Spleen (tissue), 11 donors: ENCODE data around the gene RAB11FIP5. TPM values are rescaled to one million over a fixed set of nuclear protein-coding genes. Genes with fewer than 3 reads are reported as not detected.
A peak's percentile ranks its signal among the peaks of the same experiment; 100 is the strongest.

Experiments used
- DNase-seq: peaks from one replicate; pipeline ENCODE4 v3.0.0-alpha.2; 2020
- H3K27ac ChIP-seq, 8 donors: fragments of 200-600 bp; sonication (generic) in 7 of 8; 1 replicate in 4 of 8; 2 replicates in 4 of 8; pipeline versions ENCODE4 v1.5.0 to v1.8.0; 2016 to 2021; ENCODE audit warnings: inconsistent platforms in 4 of 8, mild to moderate bottlenecking in 4 of 8, moderate library complexity in 1 of 8
- H3K27me3 ChIP-seq, 7 donors: fragments of 200-600 bp; sonication (generic) in 6 of 7; replicated peaks in 1 of 7; 1 replicate in 4 of 7; 2 replicates in 3 of 7; pipeline versions ENCODE4 v1.5.0 to v1.8.0; 2016 to 2021; ENCODE audit warnings: inconsistent platforms in 3 of 7, mild to moderate bottlenecking in 1 of 7
- H3K36me3 ChIP-seq, 6 donors: fragments of 200-600 bp; sonication (generic) in 5 of 6; 1 replicate in 4 of 6; 2 replicates in 2 of 6; pipeline versions ENCODE4 v1.5.0 to v1.8.0; 2016 to 2021; ENCODE audit warnings: inconsistent platforms in 2 of 6
- H3K4me1 ChIP-seq, 6 donors: fragments of 200-600 bp; sonication (generic) in 5 of 6; 1 replicate in 3 of 6; 2 replicates in 3 of 6; pipeline versions ENCODE4 v1.5.0 to v1.8.0; 2016 to 2021; ENCODE audit warnings: inconsistent platforms in 3 of 6
- H3K4me3 ChIP-seq, 8 donors: fragments of 200-600 bp; sonication (generic) in 7 of 8; 1 replicate in 4 of 8; 2 replicates in 4 of 8; pipeline versions ENCODE4 v1.5.0 to v1.8.0; 2016 to 2021; ENCODE audit warnings: inconsistent platforms in 4 of 8, mild to moderate bottlenecking in 4 of 8, moderate library complexity in 2 of 8
- H3K9me3 ChIP-seq, 8 donors: fragments of 200-600 bp; sonication (generic) in 7 of 8; 1 replicate in 4 of 8; 2 replicates in 4 of 8; pipeline versions ENCODE4 v1.5.0 to v1.8.0; 2016 to 2021; ENCODE audit warnings: inconsistent platforms in 4 of 8
- POLR2A ChIP-seq, 3 donors: fragments of 450-650 bp; IDR thresholded peaks; one replicate each; pipeline ENCODE4 v1.5.1; 2017; ENCODE audit warnings: antibody characterized with exemption in 3 of 3, mild to moderate bottlenecking in 1 of 3
- POLR2AphosphoS5 ChIP-seq, 3 donors: sonication (generic); formaldehyde crosslinking; IDR thresholded peaks; one replicate each; pipeline ENCODE4 v1.5.1; 2017; ENCODE audit warnings: antibody characterized with exemption in 3 of 3
- WGBS, 5 donors: extraction: QIAGEN DNeasy Blood & Tissue Kit in 3 of 5; methylation state at CpG; one replicate each; pipeline versions ENCODE4 v1.1.5 to v1.1.7; 2013 to 2018; 5-methylcytosine and 5-hydroxymethylcytosine counted together
- intact Hi-C: fragments of 100-400 bp; cut with DNase I; formaldehyde crosslinking; loops from one replicate; pipeline ENCODE4 v1.15.0; 2023; ENCODE audit warnings: low total_unique reads
- polyA plus RNA-seq, 3 donors: library from polyadenylated mRNA; stranded (reverse); fragments of 200-250 nt; gene quantifications; one replicate each; pipeline ENCODE4 v1.2.1, GENCODE V29; 2013
- total RNA-seq, 7 donors: library from RNA; depleted of rRNA in 3 of 7; stranded (reverse); fragments of >200 nt in 3 of 7; fragmentation: NEBNext Ultra II Directional in 4 of 7; extraction: Animal tissue kit (Norgen Biotek cat#: 25700) in 4 of 7; gene quantifications; one replicate each; pipeline versions ENCODE4 v1.1.0 to v1.2.1, GENCODE V29; 2016 to 2021
- TF ChIP-seq, protein P1 (sequence below), 11 experiments: fragments of 200-600 bp in 7 of 11; fragments of 450-650 bp in 4 of 11; sonication (generic) in 4 of 11; IDR thresholded peaks in 8 of 11; conservative IDR thresholded peaks in 3 of 11; 1 replicate in 7 of 11; 2 replicates in 4 of 11; pipeline versions ENCODE4 v1.4.0 to v1.8.0; 2016 to 2021; ENCODE audit warnings: antibody characterized with exemption in 11 of 11, inconsistent platforms in 4 of 11, mild to moderate bottlenecking in 1 of 11
- donor health status: healthy with polysubstance abuse.
- donor health status: DM: no; HTN: no; CAD: no; lungs with moderate emphysema.
- donor health status: DM: no; HTN: no; CAD: no.
- donor health status: Bipolar disorder and iron deficiency.
- donor health status: healthy.
- donor health status: DM: no; HTN: no; CAD: no.
- donor health status: DM: yes; HTN: yes; CAD: no.

The RAB11FIP5 gene
- total and polyA plus RNA-seq, 10 donors, result 9.5 to 127 (median 71.5) TPM

DNA sequence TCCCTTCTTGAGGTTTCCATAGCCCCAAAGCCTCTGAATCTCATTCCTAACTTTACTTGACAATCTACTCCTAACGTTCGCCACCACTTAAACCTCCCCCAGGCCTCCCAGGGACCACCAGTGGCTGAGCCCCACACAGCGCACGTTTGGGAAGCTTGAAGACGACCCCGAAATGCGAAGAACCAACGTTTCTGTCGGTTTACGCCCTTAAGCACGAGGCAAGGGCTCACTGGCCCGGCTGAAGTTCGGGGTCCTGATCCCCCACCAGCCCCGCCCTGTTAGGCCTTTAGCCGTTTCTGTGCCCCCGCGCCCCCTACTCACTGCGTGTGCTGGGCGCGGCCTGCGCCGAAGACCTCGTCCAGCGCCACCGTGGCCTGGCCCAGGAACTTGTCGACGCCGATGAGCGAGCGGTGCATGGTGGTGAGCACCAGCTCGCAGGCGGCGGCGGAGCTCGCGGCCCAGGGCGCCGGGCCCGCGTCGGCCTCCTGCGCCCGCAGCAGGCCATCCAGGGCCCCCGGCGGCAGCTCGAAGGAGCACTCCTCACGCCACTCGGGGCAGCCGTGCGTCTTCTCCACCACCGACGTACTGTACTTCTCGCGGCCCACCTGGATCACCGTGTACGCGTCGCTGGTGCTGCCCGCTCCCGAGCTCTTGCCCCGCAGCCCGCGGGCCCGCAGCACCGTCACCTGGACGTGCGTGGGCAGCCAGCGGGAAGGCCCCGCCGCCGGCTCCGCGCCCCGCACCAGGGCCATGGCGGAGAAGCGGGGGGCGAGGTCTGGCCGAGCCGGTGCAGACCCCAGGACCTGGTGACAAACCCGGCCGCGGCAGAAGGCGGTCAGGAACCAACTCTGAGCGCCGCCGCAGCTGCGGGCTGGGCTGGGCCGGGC, 479 bp downstream of the RAB11FIP5 start:
- Histone ChIP-seq H3K27ac (peak overlapping the region; percentile 67 to 90 (median 86)), H3K36me3 (no peaks in the 10 kb centered on the region), H3K27me3 (peaks cover 0 to 32% (median 0%) of the 10 kb centered on the region in 7 donors), H3K4me3 (peak overlapping the region; percentile 62 to 96 (median 75)), H3K9me3 (no peaks in the 10 kb centered on the region), H3K4me1 (peaks cover 3 to 61% (median 35%) of the 10 kb centered on the region in 6 donors)
- intact Hi-C loops, result no loop called here
- DNase-seq, result peak; percentile 85
- 3 to 12% (median 3%) methylated on average over 15 to 88 of the region's 88 CpGs for WGBS, 5 donors
- TF ChIP-seq POLR2AphosphoS5 (IDR thresholded peaks at IDR 0.05) (no peak), POLR2A (IDR thresholded peaks at IDR 0.05) (no peak)
- TF ChIP-seq, protein P1, sequence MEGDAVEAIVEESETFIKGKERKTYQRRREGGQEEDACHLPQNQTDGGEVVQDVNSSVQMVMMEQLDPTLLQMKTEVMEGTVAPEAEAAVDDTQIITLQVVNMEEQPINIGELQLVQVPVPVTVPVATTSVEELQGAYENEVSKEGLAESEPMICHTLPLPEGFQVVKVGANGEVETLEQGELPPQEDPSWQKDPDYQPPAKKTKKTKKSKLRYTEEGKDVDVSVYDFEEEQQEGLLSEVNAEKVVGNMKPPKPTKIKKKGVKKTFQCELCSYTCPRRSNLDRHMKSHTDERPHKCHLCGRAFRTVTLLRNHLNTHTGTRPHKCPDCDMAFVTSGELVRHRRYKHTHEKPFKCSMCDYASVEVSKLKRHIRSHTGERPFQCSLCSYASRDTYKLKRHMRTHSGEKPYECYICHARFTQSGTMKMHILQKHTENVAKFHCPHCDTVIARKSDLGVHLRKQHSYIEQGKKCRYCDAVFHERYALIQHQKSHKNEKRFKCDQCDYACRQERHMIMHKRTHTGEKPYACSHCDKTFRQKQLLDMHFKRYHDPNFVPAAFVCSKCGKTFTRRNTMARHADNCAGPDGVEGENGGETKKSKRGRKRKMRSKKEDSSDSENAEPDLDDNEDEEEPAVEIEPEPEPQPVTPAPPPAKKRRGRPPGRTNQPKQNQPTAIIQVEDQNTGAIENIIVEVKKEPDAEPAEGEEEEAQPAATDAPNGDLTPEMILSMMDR (IDR thresholded peaks at IDR 0.05 in 8 of 11, conservative IDR thresholded peaks at IDR 0.05 in 3 of 11), result no peak

DNA sequence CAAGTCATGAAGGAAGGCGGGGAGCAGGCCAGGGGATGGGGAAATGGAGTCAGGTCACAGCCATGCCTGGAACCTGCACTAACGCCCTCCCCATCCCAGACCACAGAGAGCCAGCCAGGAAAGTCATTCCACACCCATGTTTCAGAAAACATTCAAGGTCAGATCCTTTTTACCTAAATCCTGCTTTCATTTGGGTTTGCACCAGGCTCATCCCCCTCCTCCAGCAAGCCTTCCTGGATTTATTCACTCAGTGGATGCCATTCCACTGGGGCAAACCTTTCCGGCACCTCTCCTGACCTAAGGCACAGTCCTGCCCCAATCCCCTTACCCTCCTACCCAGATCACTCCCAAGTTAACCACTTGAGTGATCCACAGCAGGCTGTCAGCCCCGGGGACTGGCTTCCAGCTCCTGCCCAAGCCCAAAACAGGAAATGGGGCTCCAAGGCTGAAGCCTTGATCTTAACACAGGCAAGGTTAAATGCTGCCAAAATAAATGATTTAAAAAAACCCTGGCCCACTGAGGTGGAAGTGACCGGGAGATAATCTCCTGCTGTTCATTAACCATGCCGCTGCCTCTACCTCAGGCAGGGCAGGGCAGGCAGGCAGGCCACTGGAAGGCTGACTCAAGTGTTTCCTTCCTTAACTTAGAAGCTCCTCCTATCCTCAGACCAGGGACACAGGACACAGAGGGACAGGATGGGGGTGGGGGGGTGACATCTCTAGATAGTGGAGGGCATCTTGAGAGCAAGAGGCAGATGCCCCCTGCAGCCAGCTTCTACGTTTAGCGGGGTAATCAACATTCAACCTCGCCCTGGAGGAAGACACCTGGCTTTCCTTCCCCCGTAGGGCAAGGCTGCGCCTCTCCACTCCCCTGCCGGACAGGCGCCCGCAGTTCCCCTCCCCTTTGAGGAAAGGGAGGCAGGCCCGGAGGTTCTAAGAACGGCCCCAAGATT, 1.4 kb downstream of the RAB11FIP5 start:
- intact Hi-C loops, result no loop called here
- Histone ChIP-seq H3K36me3 (no peaks in the 10 kb centered on the region), H3K4me3 (peak overlapping the region; percentile 62 to 96 (median 75)), H3K27me3 (peaks cover 0 to 32% (median 0%) of the 10 kb centered on the region in 7 donors), H3K9me3 (no peaks in the 10 kb centered on the region), H3K27ac (peak overlapping the region; percentile 67 to 90 (median 86)), H3K4me1 (peaks cover 3 to 70% (median 43%) of the 10 kb centered on the region in 6 donors)
- peak in 2 of 3 donors; percentile 61 to 71 for TF ChIP-seq POLR2AphosphoS5 (IDR thresholded peaks at IDR 0.05)
- TF ChIP-seq, protein P1 (IDR thresholded peaks at IDR 0.05 in 8 of 11, conservative IDR thresholded peaks at IDR 0.05 in 3 of 11), result no peak
- WGBS, 5 donors, result 20 to 26% (median 22%) methylated on average over 14 to 16 of the region's 16 CpGs
- peak; percentile 83 for DNase-seq

DNA sequence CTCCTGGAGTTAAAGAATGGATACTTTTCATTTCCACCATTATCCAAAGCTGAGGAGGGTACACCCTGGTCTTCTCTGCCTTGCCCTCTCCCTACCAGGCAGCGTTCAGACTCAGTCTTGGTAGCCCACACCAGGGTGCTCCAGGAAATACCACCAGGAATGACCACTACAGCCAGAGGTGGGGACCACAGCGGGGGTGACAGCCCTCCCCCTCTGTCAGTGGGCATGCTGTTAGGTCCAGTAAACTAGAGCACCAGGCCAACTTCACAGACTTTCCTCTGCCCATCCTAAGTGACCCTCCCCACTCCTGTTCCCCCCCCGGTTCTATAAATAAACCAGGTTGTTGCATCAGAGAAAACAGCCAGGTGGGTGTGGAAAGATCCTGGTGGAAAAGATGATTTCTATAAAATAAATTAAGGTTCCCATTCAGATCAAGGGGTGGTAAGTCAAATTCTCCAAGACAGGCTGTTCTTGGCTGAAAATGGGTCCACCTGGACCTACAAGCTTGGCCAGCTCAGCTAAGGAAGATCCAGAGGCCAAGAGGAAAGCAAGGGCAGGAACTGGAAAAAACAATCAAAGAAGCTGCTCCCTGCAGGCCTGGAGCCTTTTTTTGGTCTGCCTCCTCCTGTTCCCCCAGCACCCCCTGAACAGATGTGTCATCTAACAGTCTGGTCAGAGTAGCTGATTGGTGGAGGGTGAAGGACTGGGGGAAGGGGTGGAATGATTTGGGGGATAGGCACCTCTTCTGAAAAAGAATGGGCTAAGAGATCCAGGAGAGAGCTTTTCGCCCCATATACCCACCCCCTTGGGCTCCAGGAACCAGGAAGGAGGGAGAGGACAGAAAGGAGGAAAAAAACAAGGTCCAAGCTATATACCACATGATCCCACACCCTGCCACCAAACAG, 2.3 kb downstream of the RAB11FIP5 start:
- peak overlapping the region in 6 of 8 donors; percentile 73 to 96 (median 75) for H3K4me3 ChIP-seq
- H3K36me3 ChIP-seq, result no peaks in the 10 kb centered on the region
- H3K9me3 ChIP-seq, result no peaks in the 10 kb centered on the region
- H3K27me3 ChIP-seq, result peaks cover 0 to 32% (median 0%) of the 10 kb centered on the region in 7 donors
- TF ChIP-seq, protein P1 (IDR thresholded peaks at IDR 0.05 in 8 of 11, conservative IDR thresholded peaks at IDR 0.05 in 3 of 11), result no peak
- TF ChIP-seq POLR2A (IDR thresholded peaks at IDR 0.05) (no peak), POLR2AphosphoS5 (IDR thresholded peaks at IDR 0.05) (no peak)
- H3K4me1 ChIP-seq, result peaks cover 11 to 79% (median 48%) of the 10 kb centered on the region in 6 donors
- WGBS, 5 donors, result 71 to 79% (median 77%) methylated on average over 4 of the region's 4 CpGs
- intact Hi-C loops, result no loop called here
- H3K27ac ChIP-seq, result peak overlapping the region in 7 of 8 donors; percentile 17 to 90 (median 88)
- no peak for DNase-seq
